Fibroblast of skin of right quadriceps (primary cell): ENCODE results near the gene ERVV-1.

Experiments used
- DNase-seq: peaks from one replicate; pipeline ENCODE4 v3.0.0-alpha.2; 2013

ERVV-1 gene

DNA sequence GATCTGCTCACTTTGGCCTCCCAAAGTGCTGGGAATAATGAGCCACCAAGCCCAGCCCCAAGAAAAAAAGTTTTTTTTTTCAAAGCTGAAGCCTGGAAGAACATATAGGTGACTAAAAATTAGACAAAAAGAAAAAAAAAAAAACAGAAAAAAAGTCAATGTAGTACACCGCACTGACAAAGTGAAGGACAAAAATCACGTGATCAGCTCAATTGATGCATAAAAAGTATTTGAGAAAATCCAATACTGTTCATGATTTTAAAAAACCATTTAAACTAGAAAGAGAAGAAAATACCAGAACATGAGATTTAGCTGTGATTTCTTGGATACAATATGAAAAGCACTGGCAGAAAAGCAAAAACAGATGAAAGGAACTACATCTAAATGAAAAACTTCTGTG, 20.3 kb downstream of the ERVV-1 start:
- DNase-seq: no peak

DNA sequence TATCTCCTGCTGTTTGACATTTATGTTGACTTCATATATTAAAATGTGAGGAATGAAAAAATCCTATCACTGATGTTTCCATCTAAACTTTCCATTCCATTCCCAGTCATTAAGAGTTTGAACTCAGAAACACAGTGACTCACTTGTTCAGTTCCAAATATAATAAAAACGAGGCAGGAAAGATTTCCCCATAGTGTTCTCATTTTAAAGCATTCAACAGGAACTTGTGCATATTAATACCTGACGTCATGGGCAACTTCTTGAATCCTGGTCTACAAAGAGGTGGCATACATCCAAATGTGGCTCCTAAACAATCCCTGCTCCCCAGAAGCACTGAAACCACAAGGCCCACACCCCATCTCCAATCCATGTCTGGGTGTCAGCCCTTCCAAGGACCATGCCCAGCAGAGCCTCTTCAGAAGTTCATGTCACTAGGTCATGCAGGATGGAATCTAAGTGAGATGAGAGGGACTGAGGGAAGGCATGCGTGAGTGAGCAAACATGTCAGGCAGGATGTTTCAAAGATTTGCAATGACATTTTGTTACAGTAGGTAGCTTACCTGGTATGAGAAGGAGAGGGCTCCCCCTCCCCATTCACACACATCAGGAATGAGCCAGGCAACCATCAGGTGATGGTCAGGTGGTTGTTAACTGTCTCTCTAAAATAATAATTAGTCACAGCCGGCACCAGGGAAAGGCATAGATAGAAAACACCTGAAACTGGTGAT, 21.4 kb downstream of the ERVV-1 start:
- no peak for DNase-seq

DNA sequence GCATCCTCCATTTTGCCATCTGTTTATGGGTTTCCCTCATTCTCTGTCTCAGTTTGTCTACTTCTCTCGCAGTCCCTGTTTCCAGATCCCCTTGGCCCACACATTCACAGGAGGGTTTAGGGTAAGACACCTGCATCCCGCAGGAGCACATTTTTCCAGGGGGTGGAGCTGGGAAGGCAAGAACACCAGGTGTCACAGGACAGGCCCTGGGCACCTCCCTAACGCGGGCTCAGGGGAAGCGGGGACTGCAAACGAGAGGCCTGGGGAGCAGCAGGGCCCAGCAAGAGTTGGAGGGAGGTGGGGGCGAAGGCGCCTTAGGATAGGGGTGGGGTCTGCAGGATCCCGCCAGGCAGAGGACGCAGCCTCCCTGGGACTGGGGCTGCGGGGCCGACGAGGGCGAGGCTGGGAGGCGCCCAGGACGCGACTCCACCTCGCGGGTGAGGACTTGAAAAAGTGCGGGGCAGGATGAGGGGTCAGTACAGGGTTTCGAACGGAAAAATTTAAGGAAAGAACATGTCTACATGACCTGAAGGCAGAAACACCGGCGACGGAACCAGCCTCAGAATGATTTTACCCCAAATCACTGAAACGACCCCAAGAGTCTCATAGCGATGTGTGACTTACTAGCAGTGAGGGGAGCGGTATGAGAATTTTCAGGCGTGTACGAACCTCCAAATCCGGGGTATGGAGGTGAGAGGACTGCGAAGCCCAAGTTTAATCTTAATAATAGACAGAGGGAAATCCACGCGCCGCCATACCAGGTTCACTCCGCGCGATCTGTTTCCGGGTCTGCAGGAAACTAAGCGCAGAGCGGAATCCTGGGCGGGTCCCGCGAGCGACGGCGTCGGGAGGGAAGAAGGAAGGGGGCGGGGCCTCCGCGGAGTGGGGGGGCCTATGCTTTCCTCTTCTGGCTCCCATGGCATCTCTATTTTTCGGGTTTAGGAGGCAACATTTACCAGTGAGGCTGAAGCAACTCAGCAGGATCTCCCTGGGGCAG, 23.7 kb downstream of the ERVV-1 start:
- peak; percentile 17 for DNase-seq

DNA sequence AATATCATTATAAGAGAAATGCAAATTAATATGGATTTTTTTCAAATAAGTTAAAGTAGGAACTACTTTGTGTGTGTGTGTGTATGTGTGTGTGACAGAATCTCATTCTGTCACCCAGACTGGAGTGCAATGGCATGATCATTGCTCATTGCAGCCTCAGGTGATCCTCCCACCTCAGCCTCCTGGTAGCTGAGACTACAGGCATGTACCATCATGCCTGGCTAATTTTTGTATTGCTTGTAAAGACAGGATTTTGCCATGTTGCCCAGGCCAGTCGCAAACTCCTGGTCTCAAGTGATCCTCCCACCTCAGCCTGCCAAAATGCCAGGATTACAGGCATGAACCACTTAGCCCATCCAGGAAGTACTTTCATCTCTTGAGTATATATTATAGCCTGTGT, 27.6 kb downstream of the ERVV-1 start:
- DNase-seq: no peak

DNA sequence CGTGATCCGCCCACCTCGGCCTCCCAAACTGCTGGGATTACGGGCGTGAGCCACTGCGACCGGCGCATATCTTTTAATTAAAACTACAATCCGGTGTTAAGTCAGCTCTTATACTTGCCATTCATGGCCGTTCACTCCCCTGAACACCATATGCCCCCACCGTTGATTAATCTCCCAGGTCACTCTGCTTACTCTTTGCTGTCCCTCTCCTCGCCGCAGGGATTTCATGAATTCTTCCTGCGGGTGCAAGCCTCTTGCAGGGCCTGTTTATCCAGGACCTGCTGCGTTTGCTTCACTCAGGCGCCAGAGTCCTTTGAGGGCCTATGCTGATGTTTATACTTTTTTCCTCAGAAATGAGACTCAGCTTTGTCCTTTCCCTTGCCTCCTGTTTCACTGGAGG, 31.8 kb downstream of the ERVV-1 start:
- DNase-seq: no peak

DNA sequence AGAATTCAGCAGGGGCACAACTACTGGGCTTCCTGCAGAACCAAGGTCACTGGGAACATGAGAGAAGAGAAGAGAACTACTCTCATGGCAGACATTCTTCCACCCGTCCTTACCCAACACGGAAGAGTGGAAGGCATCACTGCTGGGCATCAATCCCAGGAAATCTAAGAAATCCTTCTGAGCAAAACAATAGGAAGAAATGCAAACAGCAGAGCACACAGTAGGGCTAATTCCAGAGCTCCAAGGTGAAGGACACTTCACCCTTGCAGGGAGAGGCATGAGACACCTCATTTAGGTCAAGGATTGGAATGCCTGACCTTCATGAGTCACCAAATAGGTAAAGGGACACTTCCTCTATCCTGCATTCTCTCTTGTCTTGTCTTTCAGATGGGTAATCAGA, 33.7 kb downstream of the ERVV-1 start:
- DNase-seq: no peak

DNA sequence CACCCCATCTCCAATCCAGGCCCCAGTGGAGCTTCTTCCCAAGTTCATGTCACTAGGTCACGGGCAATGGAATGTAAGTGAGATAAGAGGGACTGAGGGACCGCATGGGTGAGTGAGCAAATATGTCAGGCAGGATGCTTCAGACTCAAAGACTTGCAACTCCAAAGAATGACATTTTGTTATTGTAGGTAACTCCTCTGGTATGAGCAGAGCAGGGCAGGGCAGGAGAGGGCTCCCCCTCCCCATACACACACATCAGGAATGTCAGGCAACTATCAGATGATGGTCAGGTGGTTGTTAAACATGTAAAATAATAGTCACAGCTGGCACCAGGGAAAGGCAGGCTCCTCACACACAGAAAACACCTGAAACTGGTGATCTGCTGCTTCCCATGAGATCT, 41.4 kb downstream of the ERVV-1 start:
- no peak for DNase-seq

DNA sequence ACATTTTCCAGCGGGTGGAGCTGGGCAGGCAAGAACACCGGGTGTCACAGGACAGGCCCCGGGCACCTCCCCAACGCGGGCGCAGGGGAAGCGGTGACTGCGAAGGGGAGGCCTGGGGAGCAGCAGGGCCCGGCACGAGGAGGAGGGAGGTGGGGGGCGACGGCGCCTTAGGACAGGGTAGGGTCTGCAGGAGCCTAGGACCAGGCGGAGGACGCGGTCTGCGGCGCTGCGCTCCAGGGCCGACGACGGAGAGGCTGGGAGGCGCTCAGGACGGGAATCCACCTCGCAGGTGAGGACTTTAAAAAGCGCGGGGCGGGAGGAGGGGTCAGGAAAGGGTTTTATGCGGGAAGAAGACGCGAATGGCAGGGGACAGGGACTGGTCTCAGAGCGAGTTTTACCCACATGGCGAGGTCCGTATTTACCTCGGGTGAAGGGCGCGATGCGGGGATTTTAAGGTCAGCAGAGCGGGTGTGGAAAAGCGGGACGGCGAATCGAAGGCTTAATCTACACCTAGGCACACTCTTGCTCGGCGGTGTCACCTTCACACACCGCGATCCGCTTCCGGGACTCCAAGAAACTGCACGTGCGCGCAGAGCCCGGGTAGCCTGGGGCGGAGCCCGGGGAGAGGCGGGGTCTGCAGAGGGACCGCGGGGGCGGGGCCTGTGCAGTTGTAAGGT, 44.3 kb downstream of the ERVV-1 start:
- no peak for DNase-seq
